Gastroesophageal sphincter (tissue), 3 donors: Measurements from ENCODE around the gene ATP8B3.

Experiments
- POLR2A ChIP-seq, 2 donors: fragments of 450-650 bp; IDR thresholded peaks; one replicate each; pipeline ENCODE4 v1.6.1; 2017; ENCODE audit warnings: antibody characterized with exemption in 2 of 2, mild to moderate bottlenecking in 2 of 2, moderate library complexity in 1 of 2
- POLR2AphosphoS5 ChIP-seq: sonication (generic); formaldehyde crosslinking; IDR thresholded peaks from one replicate; pipeline ENCODE4 v1.6.1; 2017; ENCODE audit warnings: antibody characterized with exemption
- TF ChIP-seq, protein P1 (sequence below), 4 experiments: fragments of 200-600 bp in 2 of 4; fragments of 450-650 bp in 2 of 4; sonication (generic) in 1 of 4; IDR thresholded peaks; one replicate each; pipeline ENCODE4 v1.5.1; 2017 to 2019; ENCODE audit warnings: antibody characterized with exemption in 4 of 4, mild to moderate bottlenecking in 2 of 4, moderate library complexity in 2 of 4

DNA sequence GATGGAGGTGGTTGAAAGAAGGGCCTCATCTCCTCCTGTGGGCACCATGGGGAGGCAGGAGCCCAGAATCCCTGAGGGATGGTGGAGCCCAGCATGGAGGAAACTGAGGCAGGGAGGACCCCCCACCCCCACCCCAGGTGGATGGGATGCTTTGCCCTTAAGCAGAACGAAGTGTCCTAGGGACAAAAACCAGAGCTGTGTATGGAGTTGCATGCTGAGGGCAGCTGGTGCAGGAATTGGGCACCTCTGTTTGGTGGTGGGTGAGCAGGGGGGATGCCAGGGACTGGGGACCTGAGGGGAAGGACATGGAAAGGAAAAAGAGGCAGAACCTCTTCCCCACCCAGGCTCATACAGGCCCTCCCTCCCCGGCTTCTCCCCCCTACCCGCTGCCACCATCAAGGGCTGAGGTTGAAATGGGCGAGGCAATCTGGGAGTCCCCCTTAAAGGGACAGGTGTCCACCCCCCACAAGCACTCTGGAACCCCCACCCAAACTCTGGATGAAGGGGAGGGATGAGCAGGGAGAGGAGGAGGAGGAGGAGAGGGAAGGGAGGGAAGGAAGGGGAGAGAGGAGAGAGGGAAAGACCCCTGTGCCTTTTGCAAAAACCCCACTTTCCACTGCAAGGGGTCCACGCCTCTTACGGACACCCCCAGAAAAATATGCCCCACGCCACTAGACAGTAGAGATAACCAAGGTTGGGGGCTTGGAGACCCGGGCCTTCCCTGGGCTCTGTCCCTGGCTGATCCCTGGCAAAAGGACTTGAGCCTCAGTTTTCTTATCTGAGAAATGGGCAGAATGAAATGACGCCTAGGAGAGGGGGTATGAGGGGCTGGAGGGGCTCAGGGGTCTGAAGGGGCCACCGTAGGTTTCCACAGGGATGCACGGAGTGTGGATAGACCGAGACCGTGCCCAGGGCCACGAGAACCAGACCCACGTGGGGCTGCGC, 52.8 kb downstream of the ATP8B3 start:
- TF ChIP-seq, protein P1, sequence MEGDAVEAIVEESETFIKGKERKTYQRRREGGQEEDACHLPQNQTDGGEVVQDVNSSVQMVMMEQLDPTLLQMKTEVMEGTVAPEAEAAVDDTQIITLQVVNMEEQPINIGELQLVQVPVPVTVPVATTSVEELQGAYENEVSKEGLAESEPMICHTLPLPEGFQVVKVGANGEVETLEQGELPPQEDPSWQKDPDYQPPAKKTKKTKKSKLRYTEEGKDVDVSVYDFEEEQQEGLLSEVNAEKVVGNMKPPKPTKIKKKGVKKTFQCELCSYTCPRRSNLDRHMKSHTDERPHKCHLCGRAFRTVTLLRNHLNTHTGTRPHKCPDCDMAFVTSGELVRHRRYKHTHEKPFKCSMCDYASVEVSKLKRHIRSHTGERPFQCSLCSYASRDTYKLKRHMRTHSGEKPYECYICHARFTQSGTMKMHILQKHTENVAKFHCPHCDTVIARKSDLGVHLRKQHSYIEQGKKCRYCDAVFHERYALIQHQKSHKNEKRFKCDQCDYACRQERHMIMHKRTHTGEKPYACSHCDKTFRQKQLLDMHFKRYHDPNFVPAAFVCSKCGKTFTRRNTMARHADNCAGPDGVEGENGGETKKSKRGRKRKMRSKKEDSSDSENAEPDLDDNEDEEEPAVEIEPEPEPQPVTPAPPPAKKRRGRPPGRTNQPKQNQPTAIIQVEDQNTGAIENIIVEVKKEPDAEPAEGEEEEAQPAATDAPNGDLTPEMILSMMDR (IDR thresholded peaks at IDR 0.05): no peak
- TF ChIP-seq POLR2AphosphoS5: no peak
- TF ChIP-seq POLR2A (IDR thresholded peaks at IDR 0.05): no peak
